Thyroid gland (tissue), 4 donors: ENCODE data around the gene ESRRB. TPM values are rescaled to one million over a fixed set of nuclear protein-coding genes. Genes with fewer than 3 reads are reported as not detected.

ENCODE experiments used
- DNase-seq, 2 donors: peaks; one replicate each; pipeline ENCODE4 v3.0.0-alpha.2; 2019
- H3K27ac ChIP-seq, 3 donors: fragments of 200-600 bp; sonication (generic); 1 replicate in 2 of 3; 2 replicates in 1 of 3; pipeline ENCODE4 v1.5.1; 2016 to 2019; ENCODE audit warnings: mild to moderate bottlenecking in 1 of 3, moderate library complexity in 1 of 3
- H3K27me3 ChIP-seq: fragments of 200-600 bp; sonication (generic); one replicate; pipeline ENCODE4 v1.5.1; 2019
- H3K36me3 ChIP-seq, 2 donors: fragments of 200-600 bp; sonication (generic); one replicate each; pipeline ENCODE4 v1.5.1; 2016 to 2019
- H3K4me1 ChIP-seq, 2 donors: fragments of 200-600 bp; sonication (generic); one replicate each; pipeline ENCODE4 v1.5.1; 2017 to 2019
- H3K4me3 ChIP-seq, 3 donors: fragments of 200-600 bp; sonication (generic); replicated peaks in 1 of 3; 1 replicate in 2 of 3; 2 replicates in 1 of 3; pipeline ENCODE4 v1.5.1; 2016; ENCODE audit warnings: mild to moderate bottlenecking in 1 of 3
- H3K9me3 ChIP-seq: fragments of 200-600 bp; sonication (generic); one replicate; pipeline ENCODE4 v1.5.1; 2017
- POLR2A ChIP-seq, 2 donors: fragments of 450-650 bp; IDR thresholded peaks; one replicate each; pipeline ENCODE4 v1.6.1; 2017; ENCODE audit warnings: antibody characterized with exemption in 2 of 2, mild to moderate bottlenecking in 2 of 2, moderate library complexity in 1 of 2
- WGBS, 2 donors: methylation state at CpG; one replicate each; pipeline ENCODE4 v1.1.5; 2017; 5-methylcytosine and 5-hydroxymethylcytosine counted together
- intact Hi-C: fragments of 100-400 bp; cut with DNase I; formaldehyde crosslinking; loops from one replicate; pipeline ENCODE4 v1.15.1; 2023
- total RNA-seq, 4 donors: library from RNA; depleted of rRNA; stranded (reverse); fragments of >200 nt; gene quantifications; one replicate each; pipeline ENCODE4 v1.2.3, GENCODE V29; 2016
- TF ChIP-seq, protein P1 (sequence below), 6 experiments: fragments of 200-600 bp in 3 of 6; fragments of 450-650 bp in 3 of 6; sonication (generic) in 3 of 6; IDR thresholded peaks; one replicate each; pipeline ENCODE4 v1.5.1; 2016 to 2019; ENCODE audit warnings: antibody characterized with exemption in 6 of 6, mild to moderate bottlenecking in 2 of 6, inconsistent platforms in 1 of 6, moderate library complexity in 1 of 6

The ESRRB gene
- total RNA-seq, 4 donors from 2014 or later, result not detected

DNA sequence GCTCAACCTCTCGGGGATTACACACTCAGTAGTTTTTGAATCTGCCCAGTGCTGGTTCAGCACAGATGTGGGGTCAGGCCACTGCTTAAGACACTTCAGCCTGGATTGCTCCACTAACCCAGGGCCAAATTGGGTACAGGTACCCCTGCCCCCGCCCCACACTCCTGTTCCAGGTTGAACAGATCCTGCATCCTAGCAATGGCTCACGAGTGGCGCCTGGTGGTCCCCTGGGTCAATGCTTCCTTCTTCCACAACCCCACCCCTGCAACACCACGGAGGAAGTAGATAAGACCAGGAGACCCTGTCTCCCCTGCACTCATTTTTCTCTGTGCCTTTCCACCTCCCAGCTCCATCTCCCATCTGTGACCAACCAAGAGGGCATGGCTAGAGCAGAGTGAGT is 108.4 kb downstream of the ESRRB start:
- TF ChIP-seq, protein P1, sequence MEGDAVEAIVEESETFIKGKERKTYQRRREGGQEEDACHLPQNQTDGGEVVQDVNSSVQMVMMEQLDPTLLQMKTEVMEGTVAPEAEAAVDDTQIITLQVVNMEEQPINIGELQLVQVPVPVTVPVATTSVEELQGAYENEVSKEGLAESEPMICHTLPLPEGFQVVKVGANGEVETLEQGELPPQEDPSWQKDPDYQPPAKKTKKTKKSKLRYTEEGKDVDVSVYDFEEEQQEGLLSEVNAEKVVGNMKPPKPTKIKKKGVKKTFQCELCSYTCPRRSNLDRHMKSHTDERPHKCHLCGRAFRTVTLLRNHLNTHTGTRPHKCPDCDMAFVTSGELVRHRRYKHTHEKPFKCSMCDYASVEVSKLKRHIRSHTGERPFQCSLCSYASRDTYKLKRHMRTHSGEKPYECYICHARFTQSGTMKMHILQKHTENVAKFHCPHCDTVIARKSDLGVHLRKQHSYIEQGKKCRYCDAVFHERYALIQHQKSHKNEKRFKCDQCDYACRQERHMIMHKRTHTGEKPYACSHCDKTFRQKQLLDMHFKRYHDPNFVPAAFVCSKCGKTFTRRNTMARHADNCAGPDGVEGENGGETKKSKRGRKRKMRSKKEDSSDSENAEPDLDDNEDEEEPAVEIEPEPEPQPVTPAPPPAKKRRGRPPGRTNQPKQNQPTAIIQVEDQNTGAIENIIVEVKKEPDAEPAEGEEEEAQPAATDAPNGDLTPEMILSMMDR (IDR thresholded peaks at IDR 0.05), result no peak
- TF ChIP-seq POLR2A (IDR thresholded peaks at IDR 0.05), result no peak
- WGBS, 2 donors, result 81 to 85% methylated on average over 5 of the region's 5 CpGs
- intact Hi-C loops, result no loop called here
- Histone ChIP-seq H3K4me1 (no peaks in the 10 kb centered on the region), H3K36me3 (no peaks in the 10 kb centered on the region), H3K27ac (no peak overlapping the region), H3K9me3 (no peaks in the 10 kb centered on the region), H3K27me3 (no peaks in the 10 kb centered on the region), H3K4me3 (no peak overlapping the region)
- no peak for DNase-seq

DNA sequence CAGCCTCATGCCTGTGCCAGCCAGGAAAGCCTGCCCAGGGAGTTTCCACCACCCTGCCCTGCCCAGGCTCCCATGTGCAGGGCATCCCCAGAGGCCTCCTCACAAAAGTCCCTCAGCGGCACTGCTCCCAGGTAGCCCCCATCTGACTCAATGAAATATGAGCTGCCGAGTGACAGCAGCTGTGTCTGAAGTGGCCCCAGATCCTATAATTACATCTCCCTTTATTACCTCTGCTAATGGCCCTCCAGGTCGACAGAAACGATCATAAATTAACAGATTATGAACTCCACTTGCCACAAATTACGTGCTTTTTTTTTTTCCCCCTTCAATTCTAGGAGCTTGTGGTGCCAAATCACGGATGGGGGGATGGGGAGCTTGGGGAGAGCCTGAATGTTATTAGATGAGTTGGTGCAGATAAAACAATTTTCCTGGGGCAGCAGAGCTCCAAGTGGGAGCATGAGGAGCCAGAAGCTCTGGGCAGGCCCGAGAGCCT is 110.4 kb downstream of the ESRRB start:
- WGBS, 2 donors, result 32 to 41% methylated on average over 7 of the region's 7 CpGs
- DNase-seq, result peak; percentile 17 to 40
- H3K4me1 ChIP-seq, result no peaks in the 10 kb centered on the region
- TF ChIP-seq, protein P1 (IDR thresholded peaks at IDR 0.05), result no peak
- TF ChIP-seq POLR2A (IDR thresholded peaks at IDR 0.05), result no peak
- no peak overlapping the region for H3K27ac ChIP-seq
- no peaks in the 10 kb centered on the region for H3K27me3 ChIP-seq
- intact Hi-C loops, result no loop called here
- H3K9me3 ChIP-seq, result no peaks in the 10 kb centered on the region
- H3K36me3 ChIP-seq, result no peaks in the 10 kb centered on the region
- H3K4me3 ChIP-seq, result no peak overlapping the region

DNA sequence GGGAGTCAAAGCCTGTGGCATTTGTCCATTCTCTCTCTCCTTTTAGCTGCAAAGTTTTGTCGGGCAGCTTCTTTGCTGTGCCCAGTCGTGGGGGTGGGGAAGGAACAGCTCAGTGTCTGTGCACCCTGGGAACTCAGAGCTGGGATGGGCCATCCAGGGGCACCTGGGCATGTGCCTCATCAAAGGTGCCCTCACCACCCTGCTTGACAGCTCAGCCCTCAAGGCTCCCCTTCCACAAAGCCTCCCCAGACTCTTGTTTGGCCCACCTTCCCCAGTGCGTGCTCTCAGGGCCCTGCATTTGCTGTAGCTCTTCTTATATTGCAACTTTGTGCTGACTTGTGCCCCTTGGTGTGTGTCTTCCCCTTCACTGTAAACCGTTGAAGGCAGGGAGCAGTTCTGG is 112.6 kb downstream of the ESRRB start:
- 82 to 93% methylated on average over 4 of the region's 4 CpGs for WGBS, 2 donors
- no peak for DNase-seq
- Histone ChIP-seq H3K4me1 (no peaks in the 10 kb centered on the region), H3K36me3 (no peaks in the 10 kb centered on the region), H3K27ac (no peak overlapping the region), H3K27me3 (no peaks in the 10 kb centered on the region), H3K9me3 (no peaks in the 10 kb centered on the region), H3K4me3 (no peak overlapping the region)
- TF ChIP-seq POLR2A (IDR thresholded peaks at IDR 0.05), result no peak
- TF ChIP-seq, protein P1 (IDR thresholded peaks at IDR 0.05), result no peak
- intact Hi-C loops, result no loop called here

DNA sequence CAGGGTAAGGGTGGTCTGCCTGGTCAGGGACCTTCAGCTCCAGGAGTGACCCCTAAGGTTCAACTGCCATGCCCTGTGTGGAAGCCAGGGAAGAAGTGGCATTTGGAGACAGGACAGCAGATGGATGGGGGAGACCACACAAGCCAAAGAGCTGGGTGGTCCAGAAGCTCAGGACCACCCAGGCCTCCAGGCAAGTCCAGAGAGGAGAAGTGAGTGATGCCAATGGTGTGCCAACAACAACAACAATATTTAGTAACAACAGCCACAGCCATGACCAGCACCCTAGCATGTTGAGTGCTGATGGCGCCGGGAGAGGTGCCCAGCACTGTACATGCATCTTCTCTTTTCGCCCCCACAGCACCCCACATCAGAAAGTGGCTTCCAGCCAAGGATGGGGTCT is 113.7 kb downstream of the ESRRB start:
- Histone ChIP-seq H3K4me3 (no peak overlapping the region), H3K9me3 (no peaks in the 10 kb centered on the region), H3K4me1 (no peaks in the 10 kb centered on the region), H3K36me3 (no peaks in the 10 kb centered on the region), H3K27ac (no peak overlapping the region), H3K27me3 (no peaks in the 10 kb centered on the region)
- intact Hi-C loops, result no loop called here
- TF ChIP-seq, protein P1 (IDR thresholded peaks at IDR 0.05), result no peak
- no peak for TF ChIP-seq POLR2A (IDR thresholded peaks at IDR 0.05)
- 96 to 100% methylated on average over 3 of the region's 3 CpGs for WGBS, 2 donors
- DNase-seq, result no peak

DNA sequence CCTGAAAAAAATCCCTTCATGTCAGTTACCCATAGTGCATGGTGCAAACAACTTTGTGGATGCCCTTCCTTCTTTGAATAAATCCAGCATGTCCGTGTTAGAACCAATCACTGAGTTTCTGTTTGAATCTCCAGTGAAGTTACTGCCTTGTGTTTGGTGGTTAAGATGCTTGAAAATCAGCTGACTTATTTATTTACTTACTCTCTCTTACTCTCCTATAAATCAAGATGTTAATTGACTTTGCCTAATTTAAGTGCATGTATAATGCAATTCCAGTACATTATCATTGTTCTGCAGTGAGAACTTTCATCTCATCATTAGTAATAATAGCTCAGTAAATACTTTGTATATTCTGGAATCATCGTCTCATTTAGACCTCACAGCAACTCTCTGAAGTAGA is 114.2 kb downstream of the ESRRB start:
- Histone ChIP-seq H3K4me3 (no peak overlapping the region), H3K36me3 (no peaks in the 10 kb centered on the region), H3K27ac (no peak overlapping the region), H3K9me3 (no peaks in the 10 kb centered on the region), H3K4me1 (no peaks in the 10 kb centered on the region), H3K27me3 (no peaks in the 10 kb centered on the region)
- TF ChIP-seq POLR2A (IDR thresholded peaks at IDR 0.05), result no peak
- TF ChIP-seq, protein P1 (IDR thresholded peaks at IDR 0.05), result no peak
- intact Hi-C loops, result no loop called here
- 93% methylated on average over 2 of the region's 2 CpGs for WGBS, 2 donors
- DNase-seq, result no peak
